Activated CD4-positive, alpha-beta memory T cell treated with anti-CD3 and anti-CD28 coated beads for 36 hours (primary cell): ENCODE measurements around the gene TUBGCP2. TPM values are rescaled to one million over a fixed set of nuclear protein-coding genes. Genes with fewer than 3 reads are reported as not detected.

Source experiments
- CTCF ChIA-PET: fragments of 350-600 bp; sonication (Branson Sonifier 250); formaldehyde crosslinking; loops from one replicate; lab custom pipeline; 2021; ENCODE audit warnings: antibody characterized with exemption, inconsistent platforms; lab: Charles Lee
- POLR2A ChIA-PET: fragments of 350-600 bp; sonication (Branson Sonifier 250); formaldehyde crosslinking; loops from one replicate; lab custom pipeline; 2021; ENCODE audit warnings: antibody characterized with exemption; lab: Charles Lee
- DNase-seq: peaks from one replicate; pipeline ENCODE4 v3.0.0-alpha.2; 2020
- H3K27ac Mint-ChIP-seq: one replicate; pipeline ENCODE4 v1.8.0; 2021; ENCODE audit warnings: mixed read lengths
- H3K27me3 Mint-ChIP-seq: one replicate; pipeline ENCODE4 v1.8.0; 2021; ENCODE audit warnings: mixed read lengths
- H3K36me3 Mint-ChIP-seq: one replicate; pipeline ENCODE4 v1.8.0; 2021; ENCODE audit warnings: mixed read lengths
- H3K4me1 Mint-ChIP-seq: one replicate; pipeline ENCODE4 v1.8.0; 2021; ENCODE audit warnings: low read depth, mixed read lengths
- H3K4me3 Mint-ChIP-seq: one replicate; pipeline ENCODE4 v1.8.0; 2021; ENCODE audit warnings: mild to moderate bottlenecking, mixed read lengths
- H3K9me3 Mint-ChIP-seq: one replicate; pipeline ENCODE4 v1.8.0; 2021; ENCODE audit warnings: mixed read lengths
- intact Hi-C: fragments of 100-400 bp; cut with micrococcal nuclease; formaldehyde crosslinking; loops from one replicate; pipeline ENCODE4 v1.15.1; 2023
- total RNA-seq, 2 experiments: library from RNA; stranded (reverse); gene quantifications; one replicate each; pipeline ENCODE4 v1.2.3, GENCODE V29; 2021

TUBGCP2 gene
- total RNA-seq, 2 experiments from 2014 or later = 54.5 to 59.1 TPM

DNA sequence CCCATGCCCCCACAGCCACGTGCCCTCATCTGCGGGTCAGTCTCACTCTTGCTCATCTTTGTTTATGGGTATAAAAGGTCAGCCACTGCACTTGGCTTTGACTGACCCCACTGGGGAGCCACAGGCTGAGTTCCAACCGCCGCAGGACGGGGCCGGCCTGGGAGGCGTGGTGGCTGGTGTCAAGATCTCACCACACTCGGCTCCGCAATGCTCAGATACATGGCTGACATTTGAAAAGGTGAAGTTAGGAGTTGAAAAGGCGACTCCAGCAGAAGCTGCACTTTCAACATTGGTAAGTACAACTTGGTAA, 14.9 kb downstream of the TUBGCP2 start:
- no peaks in the 10 kb centered on the region for H3K27me3 Mint-ChIP-seq
- intact Hi-C loops = no loop called here
- peaks cover 49% of the 10 kb centered on the region for H3K36me3 Mint-ChIP-seq
- no peak overlapping the region for H3K4me3 Mint-ChIP-seq
- ChIA-PET POLR2A (no interaction called here), CTCF (interaction anchor here (1.8 kb wide), 1 partner anchor 14 kb away, joined by 9 read pairs; no protein-coding TSS in a partner anchor)
- no peak for DNase-seq
- H3K9me3 Mint-ChIP-seq = no peaks in the 10 kb centered on the region
- H3K27ac Mint-ChIP-seq = no peak overlapping the region
- H3K4me1 Mint-ChIP-seq = peaks cover 11% of the 10 kb centered on the region

GRCh38 chr10:133292919-133293809, 15.5 kb downstream of the TUBGCP2 start:
- H3K9me3 Mint-ChIP-seq = no peaks in the 10 kb centered on the region

DNA sequence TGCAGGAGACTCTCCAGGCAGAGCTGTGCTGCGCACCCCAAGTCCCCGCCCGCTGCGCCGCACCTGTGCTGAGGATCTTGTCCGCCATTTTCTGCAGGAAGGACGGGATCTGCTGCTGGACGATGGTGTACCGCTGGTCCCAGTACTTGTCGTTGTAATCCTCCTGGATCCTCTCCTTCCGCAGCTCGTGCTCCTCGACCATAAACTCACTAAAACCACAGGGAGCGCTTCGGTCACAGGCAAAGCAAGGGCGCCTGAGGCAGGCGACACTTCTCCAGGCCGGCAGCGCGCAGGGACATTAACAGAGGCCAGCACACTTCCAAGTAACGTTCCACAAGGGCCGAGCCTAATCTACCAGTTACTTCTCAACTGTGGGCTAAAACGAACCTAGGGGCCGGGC, 18.9 kb downstream of the TUBGCP2 start:
- Mint-ChIP-seq H3K27ac (no peak overlapping the region), H3K36me3 (peaks cover 55% of the 10 kb centered on the region), H3K4me3 (no peak overlapping the region), H3K27me3 (no peaks in the 10 kb centered on the region), H3K9me3 (no peaks in the 10 kb centered on the region), H3K4me1 (peaks cover 11% of the 10 kb centered on the region)
- ChIA-PET CTCF (no interaction called here), POLR2A (interaction anchor here (0.6 kb wide), 1 partner anchor 177 kb away, joined by 7 read pairs; no protein-coding TSS in a partner anchor)
- intact Hi-C loops = no loop called here
- DNase-seq = no peak

More at GRCh38 chr10:133292919-133293809, 15.5 kb downstream of the TUBGCP2 start:
- CTCF ChIA-PET = interaction anchor here (1.8 kb wide), 1 partner anchor 15 kb away, joined by 9 read pairs; no protein-coding TSS in a partner anchor
- H3K27ac Mint-ChIP-seq = no peak overlapping the region
- POLR2A ChIA-PET = no interaction called here
- no peaks in the 10 kb centered on the region for H3K27me3 Mint-ChIP-seq
- peaks cover 44% of the 10 kb centered on the region for H3K36me3 Mint-ChIP-seq
- H3K4me1 Mint-ChIP-seq = peaks cover 11% of the 10 kb centered on the region
- H3K4me3 Mint-ChIP-seq = no peak overlapping the region
- DNase-seq = peak; percentile 38
- intact Hi-C loops = no loop called here

DNA sequence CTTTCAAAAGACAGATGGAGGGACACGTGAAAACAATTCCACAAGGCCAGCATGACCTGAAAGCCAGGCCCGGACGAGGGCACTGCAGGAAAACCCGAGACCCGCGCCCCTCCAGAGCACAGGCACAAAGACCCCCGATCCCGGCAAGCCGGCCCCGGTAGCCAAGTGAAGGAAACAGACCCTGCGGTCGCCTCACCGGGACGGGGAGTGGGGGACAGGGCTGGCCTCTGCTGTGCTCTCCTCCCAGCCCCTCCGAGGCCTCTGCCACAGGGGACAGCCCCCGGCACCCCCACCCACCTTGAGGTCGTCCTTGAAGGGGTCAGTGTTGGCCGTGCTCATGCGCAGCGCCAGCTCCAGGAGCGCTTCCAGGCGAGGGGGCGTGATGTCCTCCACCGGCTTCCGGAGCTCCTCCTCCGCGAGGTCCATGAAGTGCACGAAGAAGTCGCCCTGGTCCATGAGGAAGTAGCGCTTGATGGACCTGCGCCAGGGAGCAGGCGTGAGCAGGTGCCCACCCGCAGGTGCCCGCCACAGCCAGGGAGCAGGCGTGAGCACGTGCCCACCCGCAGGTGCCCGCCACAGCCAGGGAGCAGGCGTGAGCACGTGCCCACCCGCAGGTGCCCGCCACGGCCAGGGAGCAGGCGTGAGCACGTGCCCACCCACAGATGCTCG, 20.7 kb downstream of the TUBGCP2 start:
- Mint-ChIP-seq H3K4me3 (no peak overlapping the region), H3K36me3 (peaks cover 50% of the 10 kb centered on the region), H3K4me1 (peaks cover under 1% of the 10 kb centered on the region), H3K27ac (no peak overlapping the region), H3K9me3 (no peaks in the 10 kb centered on the region), H3K27me3 (no peaks in the 10 kb centered on the region)
- CTCF ChIA-PET = no interaction called here
- POLR2A ChIA-PET = no interaction called here
- intact Hi-C loops = no loop called here
- no peak for DNase-seq

- Mint-ChIP-seq H3K36me3 (peaks cover 51% of the 10 kb centered on the region), H3K9me3 (no peaks in the 10 kb centered on the region), H3K4me1 (no peaks in the 10 kb centered on the region), H3K27me3 (no peaks in the 10 kb centered on the region), H3K27ac (no peak overlapping the region), H3K4me3 (no peak overlapping the region)
- POLR2A ChIA-PET = no interaction called here
- CTCF ChIA-PET = no interaction called here
- intact Hi-C loops = no loop called here
- DNase-seq = no peak
These were observed 22.3 kb downstream of the TUBGCP2 start for GRCh38 chr10:133286366-133286765.

DNA sequence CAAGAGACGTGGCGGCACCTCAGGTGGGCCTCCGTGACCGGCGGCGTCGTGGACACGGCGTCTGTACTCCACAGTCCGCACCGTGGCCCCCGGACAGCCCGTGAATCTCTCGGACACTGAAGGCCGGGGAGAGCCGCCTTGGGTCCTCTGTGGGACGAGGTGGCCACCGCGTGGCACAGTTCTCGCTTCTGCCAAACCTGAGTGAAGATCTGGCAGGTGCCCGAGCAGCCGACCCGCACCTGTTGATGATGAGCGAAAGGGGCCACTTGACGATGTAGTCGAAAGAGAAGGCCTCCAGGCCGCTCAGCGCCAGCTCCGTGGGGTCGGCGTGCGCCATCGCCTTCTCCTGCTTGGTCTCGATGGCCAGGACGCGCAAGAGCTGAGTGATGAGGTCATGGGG, 23.5 kb downstream of the TUBGCP2 start:
- peaks cover 46% of the 10 kb centered on the region for H3K36me3 Mint-ChIP-seq
- POLR2A ChIA-PET = no interaction called here
- no peak overlapping the region for H3K27ac Mint-ChIP-seq
- DNase-seq = no peak
- intact Hi-C loops = no loop called here
- CTCF ChIA-PET = no interaction called here
- no peaks in the 10 kb centered on the region for H3K9me3 Mint-ChIP-seq
- no peaks in the 10 kb centered on the region for H3K4me1 Mint-ChIP-seq
- H3K27me3 Mint-ChIP-seq = no peaks in the 10 kb centered on the region
- no peak overlapping the region for H3K4me3 Mint-ChIP-seq

- peaks cover 6% of the 10 kb centered on the region for H3K4me1 Mint-ChIP-seq
- no peaks in the 10 kb centered on the region for H3K9me3 Mint-ChIP-seq
- H3K36me3 Mint-ChIP-seq = peaks cover 40% of the 10 kb centered on the region
- no peak for DNase-seq
- ChIA-PET POLR2A (no interaction called here), CTCF (interaction anchor here (1.1 kb wide), 2 partner anchors 23 to 46 kb away, joined by 3 to 4 read pairs; no protein-coding TSS in a partner anchor)
- H3K27ac Mint-ChIP-seq = no peak overlapping the region
- H3K4me3 Mint-ChIP-seq = no peak overlapping the region
- no peaks in the 10 kb centered on the region for H3K27me3 Mint-ChIP-seq
- intact Hi-C loops = no loop called here
These were observed 24.7 kb downstream of the TUBGCP2 start for GRCh38 chr10:133283931-133284330.

DNA sequence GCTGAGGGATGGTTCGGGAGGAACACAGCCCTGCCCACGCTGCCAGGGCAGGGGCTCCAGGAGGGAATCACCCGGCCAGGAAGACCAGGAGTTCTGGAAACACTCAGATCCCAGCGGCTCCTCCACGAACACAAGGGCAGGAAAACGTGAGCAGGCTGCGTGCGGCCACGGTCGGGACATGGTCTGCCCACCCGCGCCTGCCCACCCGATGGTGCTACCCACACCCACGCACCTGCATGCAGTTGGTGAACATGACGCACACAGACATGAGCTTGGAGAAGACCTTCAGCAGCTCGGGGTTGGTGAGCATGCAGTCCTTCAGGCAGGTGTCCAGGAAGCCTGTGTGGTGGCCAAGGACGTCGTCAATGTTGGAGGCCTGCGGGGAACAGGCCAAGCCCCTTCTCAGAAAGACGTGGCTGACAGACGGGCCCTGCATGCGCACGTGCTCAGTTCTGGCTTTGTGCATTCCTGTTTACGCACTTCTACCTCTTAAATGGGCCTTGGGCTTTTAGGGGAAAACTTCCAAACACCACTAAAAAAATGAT, 25.8 kb downstream of the TUBGCP2 start:
- intact Hi-C loops = no loop called here
- Mint-ChIP-seq H3K9me3 (no peaks in the 10 kb centered on the region), H3K27ac (no peak overlapping the region), H3K27me3 (no peaks in the 10 kb centered on the region), H3K4me1 (peaks cover 16% of the 10 kb centered on the region), H3K4me3 (no peak overlapping the region), H3K36me3 (peaks cover 37% of the 10 kb centered on the region)
- no peak for DNase-seq
- ChIA-PET CTCF (interaction anchor here (1.2 kb wide), 1 partner anchor 25 kb away, joined by 6 read pairs; no protein-coding TSS in a partner anchor), POLR2A (no interaction called here)

- H3K9me3 Mint-ChIP-seq = no peaks in the 10 kb centered on the region
- H3K27ac Mint-ChIP-seq = no peak overlapping the region
- peaks cover 30% of the 10 kb centered on the region for H3K36me3 Mint-ChIP-seq
- POLR2A ChIA-PET = no interaction called here
- intact Hi-C loops = no loop called here
- H3K4me3 Mint-ChIP-seq = no peak overlapping the region
- no peak for DNase-seq
- peaks cover 21% of the 10 kb centered on the region for H3K4me1 Mint-ChIP-seq
- H3K27me3 Mint-ChIP-seq = no peaks in the 10 kb centered on the region
- CTCF ChIA-PET = interaction anchor here (1.2 kb wide), 1 partner anchor 26 kb away, joined by 6 read pairs; no protein-coding TSS in a partner anchor
These were observed 26.9 kb downstream of the TUBGCP2 start for GRCh38 chr10:133281628-133282372.

DNA sequence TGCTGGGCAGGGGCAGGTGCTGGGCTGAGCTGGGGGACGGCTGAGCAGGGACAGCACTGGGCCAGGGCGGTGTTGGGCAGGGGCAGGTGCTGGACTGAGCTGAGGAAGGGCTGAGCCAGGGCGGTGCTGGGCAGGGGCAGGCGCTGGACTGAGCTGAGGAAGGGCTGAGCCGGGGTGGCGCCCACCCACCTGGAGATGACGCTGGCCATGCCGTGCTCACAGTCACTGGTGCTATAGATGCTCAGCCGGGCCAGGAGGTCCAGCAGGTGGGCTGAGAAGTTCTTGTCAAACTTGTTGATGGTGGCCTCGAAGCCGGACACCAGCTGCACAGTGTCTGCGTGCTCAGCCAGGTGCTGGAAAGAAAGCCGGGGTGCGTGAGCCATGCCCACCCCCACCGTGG, 27.6 kb downstream of the TUBGCP2 start:
- H3K4me3 Mint-ChIP-seq = no peak overlapping the region
- POLR2A ChIA-PET = no interaction called here
- H3K9me3 Mint-ChIP-seq = no peaks in the 10 kb centered on the region
- intact Hi-C loops = no loop called here
- peaks cover 24% of the 10 kb centered on the region for H3K36me3 Mint-ChIP-seq
- DNase-seq = no peak
- H3K27me3 Mint-ChIP-seq = no peaks in the 10 kb centered on the region
- CTCF ChIA-PET = interaction anchor here (3.6 kb wide), 1 partner anchor 26 kb away, joined by 16 read pairs; no protein-coding TSS in a partner anchor
- peaks cover 21% of the 10 kb centered on the region for H3K4me1 Mint-ChIP-seq
- no peak overlapping the region for H3K27ac Mint-ChIP-seq

- Mint-ChIP-seq H3K4me1 (peaks cover 21% of the 10 kb centered on the region), H3K27me3 (no peaks in the 10 kb centered on the region), H3K27ac (no peak overlapping the region), H3K4me3 (no peak overlapping the region), H3K9me3 (no peaks in the 10 kb centered on the region), H3K36me3 (peaks cover 24% of the 10 kb centered on the region)
- CTCF ChIA-PET = interaction anchor here (3.6 kb wide), 1 partner anchor 27 kb away, joined by 16 read pairs; no protein-coding TSS in a partner anchor
- no peak for DNase-seq
- intact Hi-C loops = no loop called here
- POLR2A ChIA-PET = interaction anchor here (0.6 kb wide), 1 partner anchor 137 kb away, joined by 3 read pairs; no protein-coding TSS in a partner anchor
These were observed 28.1 kb downstream of the TUBGCP2 start for GRCh38 chr10:133280391-133281059.
